Hippocampal formation (tissue), 2 donors: ENCODE data around the gene RANBP17.
A peak's percentile ranks its signal among the peaks of the same experiment; 100 is the strongest.
"Not testable (repeated sequence)": the region's sequence is repeated elsewhere in the genome, so short reads cannot be mapped to it uniquely, and the experiment has no call there.

Experiments
- DNase-seq, 2 donors: peaks; one replicate each; lab custom pipeline; 2025; lab: John Stamatoyannopoulos, UW

The RANBP17 gene

GRCh38 chr5:170941788-170942187 is 80.0 kb downstream of the RANBP17 start:
- no peak for DNase-seq

- DNase-seq = no peak
These were observed 83.5 kb downstream of the RANBP17 start for GRCh38 chr5:170945275-170945674.

GRCh38 chr5:170960567-170960966 is 98.7 kb downstream of the RANBP17 start:
- DNase-seq = no peak

- DNase-seq = no peak
These were observed 101.7 kb downstream of the RANBP17 start for GRCh38 chr5:170963521-170963920.

- DNase-seq = no peak
These were observed 112.6 kb downstream of the RANBP17 start for GRCh38 chr5:170974461-170974860.

GRCh38 chr5:170980261-170980660 is 118.4 kb downstream of the RANBP17 start:
- DNase-seq = not testable (repeated sequence)

- DNase-seq = no peak
These were observed 123.7 kb downstream of the RANBP17 start for GRCh38 chr5:170985486-170985885.

- DNase-seq = peak in 1 of 2 donors; percentile 3
These were observed 124.8 kb downstream of the RANBP17 start for GRCh38 chr5:170986598-170986997.

- no peak for DNase-seq
These were observed 131.7 kb downstream of the RANBP17 start for GRCh38 chr5:170993476-170993875.

- DNase-seq = no peak
These were observed 148.3 kb downstream of the RANBP17 start for GRCh38 chr5:171010086-171010485.

- no peak for DNase-seq
These were observed 149.0 kb downstream of the RANBP17 start for GRCh38 chr5:171010816-171011215.

- DNase-seq = no peak
These were observed 161.7 kb downstream of the RANBP17 start for GRCh38 chr5:171023508-171023907.

- no peak for DNase-seq
These were observed 162.3 kb downstream of the RANBP17 start for GRCh38 chr5:171024084-171024483.

- no peak for DNase-seq
These were observed 167.6 kb downstream of the RANBP17 start for GRCh38 chr5:171029401-171029800.

GRCh38 chr5:171031977-171032376 is 170.2 kb downstream of the RANBP17 start:
- no peak for DNase-seq

- no peak for DNase-seq
These were observed 170.7 kb downstream of the RANBP17 start for GRCh38 chr5:171032435-171032973.

- DNase-seq = not testable (repeated sequence)
These were observed 180.1 kb downstream of the RANBP17 start for GRCh38 chr5:171041893-171042292.

GRCh38 chr5:171050916-171051315 is 189.1 kb downstream of the RANBP17 start:
- no peak for DNase-seq

GRCh38 chr5:171055875-171056454 is 194.1 kb downstream of the RANBP17 start:
- no peak for DNase-seq

- DNase-seq = no peak
These were observed 205.8 kb downstream of the RANBP17 start for GRCh38 chr5:171067540-171068130.

- no peak for DNase-seq
These were observed 212.9 kb downstream of the RANBP17 start for GRCh38 chr5:171074747-171075146.

- no peak for DNase-seq
These were observed 218.5 kb downstream of the RANBP17 start for GRCh38 chr5:171080186-171080938.

GRCh38 chr5:171081319-171081718 is 219.5 kb downstream of the RANBP17 start:
- no peak for DNase-seq
